Stimulated activated CD4-positive, alpha-beta T cell treated with anti-CD3 and anti-CD28 coated beads, TNF-alpha, amount 100 ng/mL, for 4 hours (primary cell): ENCODE results near the gene SAAL1.

Source experiments
- DNase-seq, 3 experiments: peaks; one replicate each; pipeline ENCODE4 v3.0.0-alpha.2; 2020; ENCODE audit warnings: low read depth in 3 of 3

Gene SAAL1

DNA sequence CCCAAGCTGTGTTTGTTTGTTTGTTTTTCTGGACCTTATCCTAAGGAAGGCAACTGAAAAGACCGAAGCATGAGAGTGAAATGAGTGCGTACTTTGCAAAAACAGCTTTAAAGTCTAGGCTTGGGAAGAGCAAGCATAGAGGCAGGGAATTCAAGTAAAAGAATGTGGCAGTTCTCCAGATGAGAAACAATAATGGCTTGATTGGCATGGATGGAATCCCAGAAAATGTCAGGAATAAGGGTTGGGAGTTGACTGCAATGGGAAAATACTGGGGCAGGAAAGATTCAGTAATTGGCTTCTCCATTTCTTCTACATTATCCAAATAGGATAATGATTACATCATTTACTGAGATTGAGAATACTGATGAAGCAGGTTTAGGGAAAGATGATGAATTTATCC lies 17.5 kb downstream of the SAAL1 start:
- DNase-seq: no peak

DNA sequence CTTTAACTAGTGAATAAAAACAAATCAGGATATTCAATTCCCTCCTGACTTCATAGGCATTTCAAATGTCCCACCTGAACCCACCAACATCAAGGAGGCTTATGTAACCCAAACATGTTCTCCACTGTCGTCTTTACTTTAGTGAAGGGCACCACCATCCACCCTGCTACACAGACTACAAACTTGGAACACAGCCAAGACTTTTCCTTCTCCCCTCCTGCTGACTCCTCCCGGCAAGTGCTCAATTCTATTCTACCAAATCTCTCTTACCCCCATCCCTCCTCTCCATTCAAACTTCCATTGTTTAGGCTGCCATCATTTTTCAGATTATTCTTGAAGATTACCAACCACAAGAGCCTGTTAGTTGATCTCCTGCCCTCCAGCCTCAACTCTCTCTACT lies 24.3 kb downstream of the SAAL1 start:
- no peak for DNase-seq

GRCh38 chr11:18080451-18080850 lies 25.4 kb downstream of the SAAL1 start:
- DNase-seq: no peak

DNA sequence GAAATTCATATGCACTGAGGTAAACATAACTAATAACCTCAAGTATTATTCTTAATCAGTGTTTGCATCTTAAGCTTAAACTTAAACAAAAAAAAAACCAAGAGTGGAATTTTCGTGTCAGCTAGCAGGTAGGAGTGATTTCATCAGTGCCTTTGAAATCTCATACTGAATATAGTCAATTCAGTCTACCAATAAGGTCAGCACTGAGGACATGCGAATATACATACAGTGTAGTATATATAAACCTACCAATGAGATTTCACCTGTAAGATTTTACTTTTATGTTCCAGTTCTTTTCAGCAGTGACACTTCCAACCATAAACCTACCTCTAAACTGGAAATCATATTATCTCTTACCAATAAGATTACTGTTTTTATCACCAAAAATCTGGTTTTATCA lies 27.0 kb downstream of the SAAL1 start:
- no peak for DNase-seq

DNA sequence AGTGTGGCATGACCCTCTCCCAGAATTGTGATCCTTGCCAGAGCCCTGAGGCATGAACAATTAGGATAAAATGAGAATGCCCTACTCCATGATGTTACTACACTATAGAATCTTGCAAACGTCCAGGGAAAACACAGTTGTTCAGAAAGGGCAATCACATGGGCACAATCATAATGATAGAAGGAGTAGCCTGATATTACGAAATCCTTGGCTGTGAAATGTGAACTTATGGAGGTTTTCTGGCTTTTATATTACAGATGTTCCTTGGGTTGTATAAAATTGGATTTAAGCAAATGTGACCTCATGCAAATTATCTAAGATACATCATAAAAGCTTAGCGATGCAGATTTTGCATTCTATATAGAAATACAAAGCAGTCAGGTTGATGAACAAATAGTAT lies 30.4 kb downstream of the SAAL1 start:
- no peak for DNase-seq

DNA sequence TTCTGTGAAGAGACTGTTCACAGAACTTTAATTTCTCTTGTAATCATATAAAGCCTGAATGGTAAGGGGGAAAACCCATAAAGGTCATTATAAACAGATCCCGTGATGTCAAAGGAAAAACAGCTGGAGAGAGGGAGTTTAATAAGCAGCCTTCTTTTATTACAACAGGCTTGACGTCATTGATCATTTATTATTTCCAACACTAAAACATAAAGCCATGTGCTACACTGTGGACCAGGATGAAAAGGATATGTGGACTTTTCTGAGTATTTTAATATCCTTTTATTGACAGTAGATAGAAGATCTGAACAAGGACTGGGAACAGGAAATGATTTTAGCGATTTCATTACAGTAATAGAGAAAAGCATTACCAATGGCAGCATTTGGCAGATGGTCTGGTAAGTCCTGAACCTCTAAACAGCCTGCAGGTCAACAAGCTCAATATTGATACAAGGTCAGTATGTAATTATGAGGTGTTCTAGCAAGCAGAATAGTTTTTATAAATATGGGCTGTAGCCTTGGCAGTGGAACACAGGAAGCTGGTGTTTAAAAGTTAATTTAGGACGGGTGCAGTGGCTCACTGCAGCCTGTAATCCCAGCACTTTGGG lies 34.7 kb downstream of the SAAL1 start:
- no peak for DNase-seq

DNA sequence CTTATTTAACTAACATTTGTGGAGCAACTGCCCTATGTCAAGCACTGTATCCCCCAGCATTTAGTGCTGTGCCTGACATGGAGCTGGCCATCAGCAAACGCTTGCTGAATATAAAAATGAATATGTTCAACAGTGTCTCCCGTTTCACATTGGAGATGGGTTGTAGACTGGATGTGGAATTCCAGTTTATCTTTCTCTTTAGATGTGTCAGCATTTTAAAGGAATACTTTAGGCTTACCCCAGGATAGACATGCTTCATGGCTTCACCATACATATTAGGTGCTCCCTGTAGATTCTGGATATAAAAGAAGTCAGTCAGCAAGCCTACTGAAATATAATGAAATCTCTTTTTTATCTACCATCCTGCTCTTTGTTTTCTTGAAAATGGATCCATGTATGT lies 38.5 kb downstream of the SAAL1 start:
- DNase-seq: no peak

- DNase-seq: no peak
These were observed 39.3 kb downstream of the SAAL1 start for GRCh38 chr11:18066626-18067025.

DNA sequence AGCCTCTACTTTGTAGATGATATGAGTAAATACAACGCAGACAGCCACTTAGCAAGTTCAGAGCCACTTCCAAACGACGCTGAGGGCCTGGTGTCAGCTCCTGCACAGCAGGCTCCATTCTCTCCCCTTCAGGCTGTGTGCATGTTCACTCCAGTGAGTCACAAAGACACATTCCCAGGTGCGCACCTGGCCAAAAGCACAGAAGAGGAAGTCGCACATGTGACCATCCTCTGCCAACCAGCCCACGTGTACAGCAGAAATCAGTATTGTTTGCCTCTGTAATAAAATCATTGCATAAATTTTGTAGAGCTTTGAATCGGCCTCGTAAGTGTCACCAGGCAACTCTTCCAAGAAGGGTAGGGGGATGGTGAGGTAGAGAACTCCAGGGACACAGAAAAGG lies 40.3 kb downstream of the SAAL1 start:
- DNase-seq: no peak

- no peak for DNase-seq
These were observed 41.3 kb downstream of the SAAL1 start for GRCh38 chr11:18064450-18065054.

DNA sequence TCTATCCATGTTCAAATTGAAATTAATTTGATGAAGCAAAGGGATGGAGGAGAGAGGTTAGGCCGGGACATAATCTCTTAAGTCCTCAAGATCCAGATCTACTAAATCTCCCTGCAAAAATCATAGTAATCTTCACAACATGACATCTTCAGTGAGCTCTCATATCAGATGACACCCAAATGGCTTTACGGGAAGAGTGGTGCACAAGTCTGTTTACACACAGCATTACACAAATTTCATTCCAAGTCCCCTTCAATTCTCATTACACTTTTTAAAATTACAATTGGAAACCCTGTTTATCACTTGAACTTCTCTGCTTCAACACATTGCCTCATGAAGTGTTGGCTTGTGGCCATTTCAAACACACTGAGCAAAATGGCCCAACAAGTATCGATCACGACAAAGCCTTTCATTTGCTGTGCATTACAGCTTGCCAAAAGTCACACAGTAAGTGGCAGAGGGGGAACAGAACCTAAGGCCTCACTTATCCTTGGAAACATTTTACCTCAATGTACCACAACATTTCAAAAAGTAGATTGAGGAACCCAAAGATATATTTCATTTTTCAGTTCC lies 41.9 kb downstream of the SAAL1 start:
- no peak for DNase-seq

DNA sequence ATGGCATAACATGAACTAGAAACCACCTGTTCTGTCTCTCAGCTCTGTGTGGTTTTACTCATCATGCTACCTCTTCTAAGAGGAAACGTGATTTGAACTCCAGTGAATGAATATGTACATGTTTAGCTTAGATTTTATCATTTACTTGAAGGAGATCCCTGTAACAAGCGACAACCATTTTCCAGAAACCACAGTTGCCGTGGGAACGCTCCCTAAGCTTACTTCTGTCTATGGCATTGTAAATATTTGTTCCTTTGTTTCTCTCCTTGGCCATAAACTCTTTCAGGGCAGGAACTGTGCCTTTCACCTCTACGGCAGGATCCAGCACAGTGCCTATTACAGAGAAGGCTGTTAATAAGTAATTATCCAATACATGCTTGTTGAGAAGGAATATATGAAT lies 42.8 kb downstream of the SAAL1 start:
- DNase-seq: no peak

GRCh38 chr11:18061351-18061750 lies 44.5 kb downstream of the SAAL1 start:
- no peak for DNase-seq

- DNase-seq: no peak
These were observed 49.2 kb downstream of the SAAL1 start for GRCh38 chr11:18056561-18057181.

GRCh38 chr11:18054511-18055103 lies 51.3 kb downstream of the SAAL1 start:
- DNase-seq: no peak

DNA sequence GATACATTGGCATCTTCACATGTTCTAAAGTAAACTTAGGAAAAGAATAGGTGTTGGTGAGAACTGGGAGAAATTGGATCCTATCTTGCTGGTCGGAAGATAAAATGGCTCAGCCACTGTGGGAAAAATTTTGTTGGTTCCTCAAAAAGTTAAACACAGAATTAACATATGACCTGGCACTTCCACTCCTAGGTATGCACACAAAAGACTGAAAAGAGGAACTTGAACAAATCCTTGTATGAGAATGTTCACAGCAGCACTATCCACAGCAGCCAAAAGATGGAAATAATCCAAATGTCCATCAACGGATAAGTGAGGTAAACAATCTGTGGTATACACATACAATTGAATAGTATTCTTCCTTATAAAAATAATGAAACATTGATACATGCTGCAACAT lies 55.0 kb downstream of the SAAL1 start:
- DNase-seq: no peak

GRCh38 chr11:18046116-18046777 lies 59.6 kb downstream of the SAAL1 start, which contains the start of gene TPH1:
TSS of gene TPH1 (minus strand) at chr11:18046269. CDS start at chr11:18040762, 5,507 bp downstream.
- no peak for DNase-seq

DNA sequence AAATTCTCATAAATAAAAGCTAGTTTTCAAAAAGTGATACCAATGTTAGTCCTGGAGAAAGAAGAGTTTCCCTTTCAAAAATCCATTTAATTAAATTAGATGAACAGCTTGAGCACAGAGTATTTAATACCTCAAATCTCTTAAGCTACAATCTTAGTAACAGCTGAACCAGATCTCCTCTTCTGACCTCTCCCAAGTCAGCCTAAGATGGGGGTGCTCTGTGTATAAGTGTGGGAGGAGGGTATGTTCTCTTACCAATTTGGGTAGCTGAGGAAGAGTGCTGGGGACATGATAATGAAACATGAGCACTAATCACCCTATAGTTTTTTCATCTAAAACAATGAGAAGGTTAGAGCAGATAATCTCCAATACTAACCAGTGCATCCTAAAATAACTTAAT lies 69.4 kb downstream of the SAAL1 start:
- no peak for DNase-seq
